ACC112 (cell line): ENCODE measurements around the gene DOK6.
"Not testable (repeated sequence)": the region's sequence is repeated elsewhere in the genome, so short reads cannot be mapped to it uniquely, and the experiment has no call there.

ENCODE experiments used
- H2AFZ ChIP-seq: fragments of 200-600 bp; sonication (generic); one replicate; pipeline ENCODE4 v1.6.0; 2017; ENCODE audit warnings: antibody characterized with exemption, low read length; ENCODE audit not compliant: unreplicated experiment
- H3K27ac ChIP-seq: fragments of 200-600 bp; sonication (generic); 2 replicates; pipeline ENCODE4 v1.5.1; 2014; ENCODE audit warnings: low read depth, mild to moderate bottlenecking, antibody characterized with exemption, low read length, moderate library complexity
- H3K27me3 ChIP-seq: fragments of 200-600 bp; sonication (generic); 2 replicates; pipeline ENCODE4 v1.6.1; 2014; ENCODE audit warnings: mild to moderate bottlenecking, antibody characterized with exemption, low read length, moderate library complexity, mixed read lengths; ENCODE audit not compliant: insufficient read depth
- H3K36me3 ChIP-seq: fragments of 200-600 bp; sonication (generic); 2 replicates; pipeline ENCODE4 v1.6.1; 2016; ENCODE audit warnings: mild to moderate bottlenecking, antibody characterized with exemption, low read length, moderate library complexity, mixed read lengths; ENCODE audit not compliant: insufficient read depth
- H3K4me1 ChIP-seq: fragments of 200-600 bp; sonication (generic); one replicate; pipeline ENCODE4 v1.6.1; 2016; ENCODE audit warnings: low read length, mixed read lengths; ENCODE audit not compliant: insufficient read depth, unreplicated experiment, control insufficient read depth
- H3K4me3 ChIP-seq: fragments of 200-600 bp; sonication (generic); 2 replicates; pipeline ENCODE4 v1.5.1; 2014; ENCODE audit warnings: mild to moderate bottlenecking, low read depth, low read length
- H3K79me2 ChIP-seq: fragments of 200-600 bp; sonication (generic); one replicate; pipeline ENCODE4 v1.6.0; 2016; ENCODE audit warnings: low read length; ENCODE audit not compliant: control insufficient read depth, unreplicated experiment, insufficient read depth

DOK6 gene

GRCh38 chr18:69845593-69846506, 445.2 kb downstream of the DOK6 start:
- Histone ChIP-seq H3K4me1 (no peaks in the 10 kb centered on the region), H3K79me2 (no peaks in the 10 kb centered on the region), H3K4me3 (no peak overlapping the region), H3K27me3 (no peaks in the 10 kb centered on the region), H2AFZ (no peak overlapping the region), H3K36me3 (no peaks in the 10 kb centered on the region), H3K27ac (no peak overlapping the region)

GRCh38 chr18:69853051-69853450, 452.4 kb downstream of the DOK6 start:
- Histone ChIP-seq H3K79me2 (no peaks in the 10 kb centered on the region), H3K36me3 (no peaks in the 10 kb centered on the region), H3K4me3 (no peak overlapping the region), H3K27me3 (no peaks in the 10 kb centered on the region), H3K4me1 (no peaks in the 10 kb centered on the region), H3K27ac (no peak overlapping the region), H2AFZ (no peak overlapping the region)

- Histone ChIP-seq H3K79me2 (no peaks in the 10 kb centered on the region), H3K4me1 (no peaks in the 10 kb centered on the region), H3K27me3 (no peaks in the 10 kb centered on the region), H2AFZ (no peak overlapping the region), H3K36me3 (no peaks in the 10 kb centered on the region), H3K4me3 (no peak overlapping the region), H3K27ac (no peak overlapping the region)
Observed at GRCh38 chr18:69854455-69854854, 453.8 kb downstream of the DOK6 start.

- no peak overlapping the region for H3K4me3 ChIP-seq
- H3K4me1 ChIP-seq, result no peaks in the 10 kb centered on the region
- H3K36me3 ChIP-seq, result no peaks in the 10 kb centered on the region
- H3K79me2 ChIP-seq, result no peaks in the 10 kb centered on the region
- no peaks in the 10 kb centered on the region for H3K27me3 ChIP-seq
- H2AFZ ChIP-seq, result no peak overlapping the region
- H3K27ac ChIP-seq, result no peak overlapping the region
Observed at GRCh38 chr18:69858897-69859296, 458.2 kb downstream of the DOK6 start.

- H3K4me3 ChIP-seq, result not testable (repeated sequence)
Observed at GRCh38 chr18:69864802-69865201, 464.1 kb downstream of the DOK6 start.

GRCh38 chr18:69865776-69866175, 465.1 kb downstream of the DOK6 start:
- no peaks in the 10 kb centered on the region for H3K36me3 ChIP-seq
- no peak overlapping the region for H3K27ac ChIP-seq
- no peak overlapping the region for H3K4me3 ChIP-seq
- H3K79me2 ChIP-seq, result no peaks in the 10 kb centered on the region
- no peak overlapping the region for H2AFZ ChIP-seq
- H3K27me3 ChIP-seq, result no peaks in the 10 kb centered on the region
- H3K4me1 ChIP-seq, result no peaks in the 10 kb centered on the region

More at GRCh38 chr18:69864802-69865201, 464.1 kb downstream of the DOK6 start:
- not testable (repeated sequence) for H2AFZ ChIP-seq, H3K36me3 ChIP-seq, H3K4me1 ChIP-seq, H3K27ac ChIP-seq, H3K27me3 ChIP-seq, H3K79me2 ChIP-seq

- Histone ChIP-seq H3K27me3 (no peaks in the 10 kb centered on the region), H3K4me1 (no peaks in the 10 kb centered on the region), H3K36me3 (no peaks in the 10 kb centered on the region), H3K4me3 (no peak overlapping the region), H3K79me2 (no peaks in the 10 kb centered on the region), H2AFZ (no peak overlapping the region), H3K27ac (no peak overlapping the region)
Observed at GRCh38 chr18:69866212-69866611, 465.5 kb downstream of the DOK6 start.

- Histone ChIP-seq H3K4me3 (no peak overlapping the region), H3K36me3 (no peaks in the 10 kb centered on the region), H2AFZ (no peak overlapping the region), H3K79me2 (no peaks in the 10 kb centered on the region), H3K27ac (no peak overlapping the region), H3K27me3 (no peaks in the 10 kb centered on the region), H3K4me1 (peaks cover 7% of the 10 kb centered on the region)
Observed at GRCh38 chr18:69870736-69871135, 470.0 kb downstream of the DOK6 start.

- H3K4me1 ChIP-seq, result peaks cover 7% of the 10 kb centered on the region
- no peak overlapping the region for H2AFZ ChIP-seq
- H3K27ac ChIP-seq, result no peak overlapping the region
- H3K36me3 ChIP-seq, result no peaks in the 10 kb centered on the region
- H3K4me3 ChIP-seq, result no peak overlapping the region
- H3K27me3 ChIP-seq, result no peaks in the 10 kb centered on the region
- no peaks in the 10 kb centered on the region for H3K79me2 ChIP-seq
Observed at GRCh38 chr18:69871363-69871762, 470.7 kb downstream of the DOK6 start.

- Histone ChIP-seq H3K27me3 (no peaks in the 10 kb centered on the region), H3K79me2 (no peaks in the 10 kb centered on the region), H3K27ac (no peak overlapping the region), H2AFZ (no peak overlapping the region), H3K4me1 (peaks cover 7% of the 10 kb centered on the region), H3K4me3 (no peak overlapping the region), H3K36me3 (no peaks in the 10 kb centered on the region)
Observed at GRCh38 chr18:69872661-69873060, 472.0 kb downstream of the DOK6 start.

GRCh38 chr18:69874058-69874457, 473.4 kb downstream of the DOK6 start:
- Histone ChIP-seq H3K36me3 (no peaks in the 10 kb centered on the region), H3K27me3 (no peaks in the 10 kb centered on the region), H3K79me2 (no peaks in the 10 kb centered on the region), H2AFZ (no peak overlapping the region), H3K4me1 (peaks cover 7% of the 10 kb centered on the region), H3K27ac (no peak overlapping the region), H3K4me3 (no peak overlapping the region)
